ENCODE results near the gene CD164L2.

The CD164L2 gene

DNA sequence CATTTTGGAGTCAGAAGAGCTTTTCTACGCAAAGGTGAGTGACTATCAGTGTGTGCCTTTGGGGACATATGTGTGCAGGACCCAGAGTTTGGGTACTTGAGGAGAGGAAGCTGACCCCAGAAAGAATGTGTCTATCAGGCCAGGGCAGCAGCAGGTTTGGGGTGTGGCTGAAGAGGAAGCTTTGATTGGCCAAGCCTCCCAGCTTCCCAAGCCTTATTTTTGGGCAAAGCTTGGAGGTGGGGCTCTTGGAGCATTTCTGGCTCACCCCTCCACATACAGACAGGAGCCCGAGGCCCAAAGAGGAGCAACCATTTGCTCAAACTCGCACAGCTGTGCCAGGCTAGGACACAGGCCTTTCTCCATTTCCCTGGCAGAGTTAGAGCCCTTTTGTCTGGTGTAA, 14.0 kb upstream of the CD164L2 start:
- ChIA-PET POLR2A (ENCODE audit: low non-redundant PET) (no interaction called here), CTCF (interaction anchor here (0.6 to 2.7 kb wide), 5 partner anchors 9 to 430 kb away, joined by 3 to 15 read pairs (median 4); partner anchors contain the start of gene CD164L2)
- TF ChIP-seq, protein P1, sequence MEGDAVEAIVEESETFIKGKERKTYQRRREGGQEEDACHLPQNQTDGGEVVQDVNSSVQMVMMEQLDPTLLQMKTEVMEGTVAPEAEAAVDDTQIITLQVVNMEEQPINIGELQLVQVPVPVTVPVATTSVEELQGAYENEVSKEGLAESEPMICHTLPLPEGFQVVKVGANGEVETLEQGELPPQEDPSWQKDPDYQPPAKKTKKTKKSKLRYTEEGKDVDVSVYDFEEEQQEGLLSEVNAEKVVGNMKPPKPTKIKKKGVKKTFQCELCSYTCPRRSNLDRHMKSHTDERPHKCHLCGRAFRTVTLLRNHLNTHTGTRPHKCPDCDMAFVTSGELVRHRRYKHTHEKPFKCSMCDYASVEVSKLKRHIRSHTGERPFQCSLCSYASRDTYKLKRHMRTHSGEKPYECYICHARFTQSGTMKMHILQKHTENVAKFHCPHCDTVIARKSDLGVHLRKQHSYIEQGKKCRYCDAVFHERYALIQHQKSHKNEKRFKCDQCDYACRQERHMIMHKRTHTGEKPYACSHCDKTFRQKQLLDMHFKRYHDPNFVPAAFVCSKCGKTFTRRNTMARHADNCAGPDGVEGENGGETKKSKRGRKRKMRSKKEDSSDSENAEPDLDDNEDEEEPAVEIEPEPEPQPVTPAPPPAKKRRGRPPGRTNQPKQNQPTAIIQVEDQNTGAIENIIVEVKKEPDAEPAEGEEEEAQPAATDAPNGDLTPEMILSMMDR (conservative IDR thresholded peaks at IDR 0.05; ENCODE audit: low read depth) = no peak
- H3K27ac ChIP-seq = peak overlapping the region; percentile 60
- DNase-seq (ENCODE audit: low spot score) = no peak

DNA sequence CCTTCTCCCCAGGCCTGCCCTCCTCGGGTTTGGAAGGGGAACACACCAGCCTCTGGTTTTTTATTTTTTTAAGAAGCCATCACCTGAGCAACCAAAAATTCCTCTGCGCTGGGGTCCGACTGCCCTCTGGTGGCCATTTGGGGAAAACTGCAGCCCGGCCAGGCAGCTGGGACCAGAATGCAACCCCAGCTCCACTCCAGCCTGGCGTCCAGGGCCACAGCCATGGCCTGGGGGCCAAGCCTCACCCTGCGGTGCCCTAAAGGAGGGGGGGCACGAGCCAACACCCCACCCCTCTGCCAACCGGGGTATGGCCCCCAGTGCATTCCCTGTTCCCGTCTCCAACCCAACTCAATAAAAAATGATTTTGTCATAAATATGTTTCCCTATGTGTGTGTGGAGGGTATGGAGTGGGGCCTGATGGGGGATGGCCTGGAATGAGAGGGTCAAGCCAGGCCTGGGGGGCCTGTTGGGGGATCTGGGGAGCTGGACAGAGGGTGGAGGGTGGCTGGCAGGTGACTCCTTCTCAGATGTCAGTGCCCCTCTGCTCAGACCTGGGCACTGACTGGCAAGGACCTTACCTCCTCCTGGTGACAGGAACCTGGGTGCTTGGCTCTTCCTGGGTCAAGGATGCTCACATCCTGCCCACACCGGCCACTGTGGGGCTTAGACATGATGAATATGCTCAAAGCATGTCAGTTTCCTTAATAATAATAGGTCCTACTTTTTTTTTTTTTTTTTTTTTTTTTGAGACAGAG, 12.5 kb upstream of the CD164L2 start:
- DNase-seq (ENCODE audit: low spot score) = peak; percentile 77
- ChIA-PET POLR2A (ENCODE audit: low non-redundant PET) (interaction anchor here (0.6 kb wide), 2 partner anchors 53 to 1965 kb away, joined by 3 read pairs; no protein-coding TSS in a partner anchor), CTCF (interaction anchor here (0.5 to 2.7 kb wide), 22 partner anchors 9 to 538 kb away, joined by 3 to 45 read pairs (median 4); partner anchors contain the start of genes CD164L2 and IFI6)
- H3K27ac ChIP-seq = peak overlapping the region; percentile 60
- TF ChIP-seq, protein P1 (conservative IDR thresholded peaks at IDR 0.05; ENCODE audit: low read depth) = peak; percentile 98

DNA sequence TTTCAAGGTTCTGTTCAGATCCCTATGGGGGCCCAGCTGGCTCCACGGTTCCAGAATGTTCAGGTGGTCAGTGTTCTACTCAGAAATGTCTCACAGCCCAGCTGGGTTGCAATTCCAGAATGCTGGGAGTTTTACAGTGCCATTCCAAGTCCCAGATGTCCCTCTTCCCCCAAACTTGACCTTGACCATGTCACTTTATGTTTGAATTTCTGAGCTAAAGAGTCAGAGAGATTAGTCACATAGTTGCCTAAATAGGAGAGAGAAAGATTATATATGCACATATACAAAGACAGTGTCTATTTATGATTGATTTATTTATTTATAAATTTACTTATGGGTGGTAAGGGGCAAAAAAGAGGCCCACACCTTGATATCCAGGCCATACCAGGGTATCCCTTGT, 11.8 kb upstream of the CD164L2 start:
- ChIA-PET CTCF (interaction anchor here (0.6 to 2.7 kb wide), 13 partner anchors 26 to 397 kb away, joined by 3 to 45 read pairs (median 3); partner anchors contain the start of gene IFI6), POLR2A (ENCODE audit: low non-redundant PET) (interaction anchor here (0.6 kb wide), 2 partner anchors 53 to 86 kb away, joined by 3 read pairs; no protein-coding TSS in a partner anchor)
- H3K27ac ChIP-seq = peak overlapping the region; percentile 75
- DNase-seq (ENCODE audit: low spot score) = no peak
- TF ChIP-seq, protein P1 (conservative IDR thresholded peaks at IDR 0.05; ENCODE audit: low read depth) = no peak

DNA sequence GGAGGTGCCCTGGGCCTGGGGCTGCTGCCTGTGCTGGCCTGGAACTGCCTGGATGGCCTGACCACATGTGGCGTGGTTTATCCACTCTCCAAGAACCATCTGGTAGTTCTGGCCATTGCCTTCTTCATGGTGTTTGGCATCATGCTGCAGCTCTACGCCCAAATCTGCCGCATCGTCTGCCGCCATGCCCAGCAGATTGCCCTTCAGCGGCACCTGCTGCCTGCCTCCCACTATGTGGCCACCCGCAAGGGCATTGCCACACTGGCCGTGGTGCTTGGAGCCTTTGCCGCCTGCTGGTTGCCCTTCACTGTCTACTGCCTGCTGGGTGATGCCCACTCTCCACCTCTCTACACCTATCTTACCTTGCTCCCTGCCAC, 11.1 kb upstream of the CD164L2 start:
- ChIA-PET POLR2A (ENCODE audit: low non-redundant PET) (interaction anchor here (0.6 kb wide), 1 partner anchor 86 kb away, joined by 3 read pairs; no protein-coding TSS in a partner anchor), CTCF (interaction anchor here (0.6 to 2.2 kb wide), 8 partner anchors 25 to 213 kb away, joined by 3 to 45 read pairs (median 3); no protein-coding TSS in a partner anchor)
- TF ChIP-seq, protein P1 (conservative IDR thresholded peaks at IDR 0.05; ENCODE audit: low read depth) = no peak
- no peak for DNase-seq (ENCODE audit: low spot score)
- peak overlapping the region; percentile 75 for H3K27ac ChIP-seq

DNA sequence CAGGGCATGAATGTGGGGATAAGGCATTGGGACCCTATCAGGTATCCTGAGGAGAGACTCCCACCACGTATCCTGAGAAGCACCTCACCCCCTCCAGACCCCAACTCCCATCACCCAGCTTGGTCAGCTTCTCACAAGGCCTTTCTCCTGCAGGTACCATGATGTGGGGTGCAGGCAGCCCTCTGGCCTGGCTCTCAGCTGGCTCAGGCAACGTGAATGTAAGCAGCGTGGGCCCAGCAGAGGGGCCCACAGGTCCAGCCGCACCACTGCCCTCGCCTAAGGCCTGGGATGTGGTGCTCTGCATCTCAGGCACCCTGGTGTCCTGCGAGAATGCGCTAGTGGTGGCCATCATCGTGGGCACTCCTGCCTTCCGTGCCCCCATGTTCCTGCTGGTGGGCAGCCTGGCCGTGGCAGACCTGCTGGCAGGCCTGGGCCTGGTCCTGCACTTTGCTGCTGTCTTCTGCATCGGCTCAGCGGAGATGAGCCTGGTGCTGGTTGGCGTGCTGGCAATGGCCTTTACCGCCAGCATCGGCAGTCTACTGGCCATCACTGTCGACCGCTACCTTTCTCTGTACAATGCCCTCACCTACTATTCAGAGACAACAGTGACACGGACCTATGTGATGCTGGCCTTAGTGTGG, 10.6 kb upstream of the CD164L2 start:
- ChIA-PET CTCF (interaction anchor here (0.8 to 2.2 kb wide), 5 partner anchors 36 to 213 kb away, joined by 3 to 45 read pairs (median 3); partner anchors contain the start of gene SYTL1), POLR2A (ENCODE audit: low non-redundant PET) (no interaction called here)
- H3K27ac ChIP-seq = peak overlapping the region; percentile 75
- DNase-seq (ENCODE audit: low spot score) = no peak
- TF ChIP-seq, protein P1 (conservative IDR thresholded peaks at IDR 0.05; ENCODE audit: low read depth) = no peak
